Stimulated activated CD4-positive, alpha-beta T cell treated with anti-CD3 and anti-CD28 coated beads, Interleukin-4, amount 100 ng/mL, for 24 hours (primary cell): Measurements from ENCODE around the gene KCNMA1.

Experiments used
- DNase-seq: peaks from one replicate; pipeline ENCODE4 v3.0.0-alpha.2; 2020

The KCNMA1 gene

DNA sequence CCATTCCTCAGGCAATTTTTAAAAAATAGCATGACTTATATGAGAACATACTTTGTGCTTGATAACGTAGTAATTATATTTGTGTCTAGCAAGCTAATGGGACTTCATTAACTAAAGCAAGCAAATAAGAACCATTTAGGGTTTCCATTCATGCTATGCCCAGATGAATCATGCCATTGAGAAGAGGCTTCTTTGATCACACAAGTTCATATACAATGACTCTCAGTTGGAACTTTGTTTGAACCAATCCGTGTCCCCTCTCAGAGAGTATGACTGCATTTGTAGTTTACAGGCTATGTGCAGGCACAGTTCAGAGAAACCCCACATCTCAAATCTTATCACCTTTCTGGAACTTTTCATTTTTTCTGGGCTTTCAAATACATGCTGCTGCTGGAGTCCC is 614.2 kb downstream of the KCNMA1 start:
- no peak for DNase-seq

GRCh38 chr10:77022671-77023070 is 614.9 kb downstream of the KCNMA1 start:
- DNase-seq: no peak

DNA sequence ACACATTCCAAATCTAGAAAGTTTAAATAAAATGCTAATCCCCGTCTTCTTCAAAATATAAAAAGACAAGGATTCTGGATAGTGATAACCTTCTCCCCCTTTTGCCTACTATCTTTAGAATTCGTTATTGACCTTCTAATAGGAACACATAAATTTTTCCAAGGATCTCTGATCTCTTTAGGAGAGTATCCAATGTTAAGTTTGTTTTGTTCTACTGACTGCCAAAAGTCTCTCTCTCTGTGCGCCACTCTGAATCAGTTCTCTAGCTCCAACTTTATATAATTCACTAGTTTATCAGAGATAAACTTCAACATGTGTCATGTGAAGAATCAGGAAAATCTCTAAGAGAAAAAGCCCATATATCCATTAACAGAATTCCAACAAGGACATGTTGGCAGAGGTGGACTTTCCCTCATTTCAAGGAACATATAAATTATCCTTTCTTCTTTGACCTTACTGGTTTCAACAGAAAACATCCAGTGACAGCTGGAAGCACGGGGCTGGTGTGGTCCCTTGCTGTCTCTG is 615.6 kb downstream of the KCNMA1 start:
- no peak for DNase-seq

DNA sequence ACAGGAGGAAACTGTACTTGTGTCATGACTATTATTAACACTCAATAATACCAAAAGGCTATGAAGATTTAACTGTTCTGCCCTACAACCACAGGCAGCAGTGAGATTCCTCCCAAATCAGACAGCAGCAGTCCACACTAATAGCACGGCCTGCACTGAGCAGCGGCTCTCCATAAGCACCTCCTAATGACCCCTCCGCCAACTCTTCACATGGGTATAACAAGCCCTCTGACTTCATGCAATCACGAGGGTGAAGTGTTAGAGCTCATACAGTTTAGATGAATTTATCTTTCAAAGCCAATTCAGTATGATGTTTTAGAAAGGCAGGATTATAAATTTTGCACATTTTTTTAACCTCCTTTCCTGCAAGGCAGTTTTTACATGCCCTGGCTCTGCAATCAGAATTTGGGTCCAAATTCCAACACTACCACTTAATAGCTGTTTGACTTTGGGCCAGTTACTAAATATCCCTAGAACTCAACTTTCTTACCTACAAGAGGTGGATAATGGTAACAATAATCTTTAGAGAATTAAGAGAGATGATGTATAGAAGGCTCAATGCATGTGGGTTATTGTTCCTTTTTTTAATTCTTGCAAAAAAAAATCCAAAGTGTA is 617.1 kb downstream of the KCNMA1 start:
- no peak for DNase-seq

DNA sequence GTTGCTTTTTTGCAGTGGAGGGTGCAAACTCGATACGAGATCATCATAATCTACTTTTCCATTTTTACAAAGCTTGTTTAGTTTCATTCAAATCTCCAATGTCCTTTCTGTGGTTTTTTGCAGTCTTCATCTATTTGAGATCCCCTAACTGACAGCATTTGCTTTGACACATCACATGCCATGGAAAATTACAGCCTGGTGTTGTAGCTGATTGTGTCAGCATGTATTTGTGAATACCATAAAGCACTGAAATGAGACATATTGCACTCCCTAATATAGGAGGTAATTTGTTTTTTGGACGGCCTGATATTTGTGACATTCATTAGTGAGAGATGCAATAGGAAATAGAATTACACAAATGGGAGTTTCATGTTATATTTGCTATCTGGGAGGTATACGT is 620.8 kb downstream of the KCNMA1 start:
- DNase-seq: no peak

DNA sequence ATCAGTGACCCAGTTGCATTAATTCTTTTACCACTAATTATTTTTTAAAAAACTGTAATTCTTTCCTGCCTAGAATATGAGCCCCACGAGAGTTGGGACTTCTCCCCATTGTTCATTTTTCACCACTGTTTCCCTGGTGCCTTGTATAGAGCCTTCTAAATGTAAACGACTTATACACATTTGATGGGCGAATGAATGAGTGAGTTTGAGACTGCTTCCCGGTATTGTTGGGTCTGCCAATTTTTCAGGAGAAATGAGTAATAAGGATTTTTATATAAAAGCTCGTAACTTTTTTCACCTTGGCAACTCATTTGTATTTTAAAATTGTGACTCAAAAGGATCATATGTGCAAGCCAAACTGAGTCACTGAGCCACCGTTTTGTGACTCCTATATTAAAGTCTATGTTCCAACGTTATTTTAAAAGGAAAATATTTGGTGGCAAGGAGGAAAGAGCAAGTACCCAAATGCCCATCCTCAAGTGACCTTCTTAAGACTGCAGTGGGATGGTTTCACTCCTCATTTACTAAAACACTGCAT is 621.3 kb downstream of the KCNMA1 start:
- DNase-seq: no peak

DNA sequence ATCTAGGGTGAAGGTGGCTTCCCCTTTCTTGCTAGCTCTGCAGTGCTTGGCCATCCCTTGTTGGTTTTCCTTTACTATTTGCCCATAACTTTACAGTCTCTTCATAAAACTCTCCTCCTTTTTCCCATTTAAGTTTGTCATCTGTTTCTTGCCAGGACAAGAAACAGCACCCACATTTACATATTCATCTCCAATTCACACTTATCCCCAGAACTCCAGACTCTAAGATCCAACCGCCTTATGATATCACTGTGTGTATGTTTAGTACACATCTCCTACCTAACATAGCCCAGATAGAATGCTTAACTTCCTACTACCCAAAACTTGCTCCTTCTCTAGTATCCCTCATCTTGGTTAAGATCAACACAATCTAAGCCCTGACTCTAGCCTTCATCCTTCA is 622.2 kb downstream of the KCNMA1 start:
- DNase-seq: no peak

DNA sequence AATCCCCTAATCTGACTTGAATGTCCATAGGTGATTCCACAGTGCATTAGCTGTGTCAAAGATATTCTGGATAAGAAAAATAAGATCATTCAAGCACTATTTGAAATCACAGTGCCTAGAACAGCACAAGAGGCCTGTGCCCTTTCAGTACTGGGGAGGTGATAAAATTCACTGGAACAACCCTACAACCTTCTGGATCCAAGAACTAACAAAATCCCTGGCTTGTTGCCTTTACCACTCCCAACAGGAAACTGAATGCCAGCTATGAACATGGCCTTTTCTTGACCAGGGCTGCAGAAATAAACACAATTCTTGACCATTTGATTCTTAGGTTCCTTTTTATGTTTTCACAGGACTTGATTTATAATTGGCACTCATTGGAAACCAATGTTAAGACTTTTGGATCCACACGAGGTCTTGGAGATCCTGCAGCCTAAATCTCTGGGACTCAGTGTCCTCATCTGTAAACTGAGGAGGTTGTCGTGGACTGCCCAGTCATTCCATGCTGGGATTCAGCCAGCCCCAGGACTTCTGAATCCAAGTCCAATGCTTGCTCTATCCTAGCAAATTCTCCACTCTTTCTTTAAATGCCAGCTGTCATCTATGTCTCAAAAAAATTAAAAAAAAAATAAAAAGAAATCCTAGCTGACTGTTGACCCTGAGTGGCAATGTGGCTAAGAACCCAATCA is 624.7 kb downstream of the KCNMA1 start:
- DNase-seq: no peak

- no peak for DNase-seq
Observed at GRCh38 chr10:77011874-77012811, 625.5 kb downstream of the KCNMA1 start.

DNA sequence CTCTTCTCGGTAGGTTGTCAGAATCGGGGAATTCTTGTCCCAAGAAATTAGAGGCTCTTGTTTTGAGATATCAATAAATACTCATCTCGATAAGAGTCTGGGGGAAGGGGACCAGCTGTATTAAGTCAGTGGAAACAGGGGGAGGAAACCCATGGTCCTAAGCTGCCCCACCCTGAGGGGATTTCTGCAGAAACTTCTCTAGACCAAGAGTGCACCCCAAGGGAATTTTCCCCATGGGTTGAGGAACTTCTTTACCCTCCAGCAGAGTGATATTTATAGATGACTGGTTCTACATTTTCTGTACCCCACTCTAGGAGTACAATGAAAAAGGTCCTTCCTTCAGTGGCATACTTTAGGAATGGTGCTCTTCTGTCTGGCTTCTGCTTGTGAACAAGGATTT is 627.2 kb downstream of the KCNMA1 start:
- no peak for DNase-seq

GRCh38 chr10:77007834-77008233 is 629.8 kb downstream of the KCNMA1 start:
- DNase-seq: no peak

DNA sequence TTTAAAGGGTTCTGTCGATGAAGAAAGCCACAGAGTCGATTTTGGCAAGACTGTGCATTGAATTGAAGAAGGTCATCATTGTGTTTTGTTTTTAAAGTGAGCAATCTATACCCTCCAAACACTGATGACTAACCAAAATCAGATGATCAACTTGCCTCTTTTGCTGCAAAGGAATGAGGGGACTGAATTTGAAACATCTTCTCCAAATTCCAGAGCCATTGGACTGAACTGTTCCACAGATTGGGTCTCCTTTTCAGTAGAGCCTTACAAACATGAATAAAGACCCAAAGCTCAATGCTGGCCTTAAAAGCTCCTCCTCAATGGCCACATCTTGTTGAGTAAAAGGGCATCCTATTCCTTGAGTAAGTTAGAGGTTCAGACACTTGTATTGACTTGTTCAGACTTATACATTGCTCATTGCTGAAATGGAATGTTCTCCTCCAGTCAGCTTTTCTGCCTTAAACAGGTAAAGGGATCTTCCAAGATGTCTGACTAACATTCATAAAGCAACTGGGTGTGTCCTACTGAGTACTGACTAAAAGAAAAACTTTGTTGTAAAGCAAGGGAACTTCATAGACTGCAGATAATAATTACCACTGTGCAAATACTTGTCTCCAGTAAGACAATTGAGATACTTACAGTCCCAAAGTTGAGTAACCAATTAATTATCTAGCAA is 630.6 kb downstream of the KCNMA1 start:
- no peak for DNase-seq

DNA sequence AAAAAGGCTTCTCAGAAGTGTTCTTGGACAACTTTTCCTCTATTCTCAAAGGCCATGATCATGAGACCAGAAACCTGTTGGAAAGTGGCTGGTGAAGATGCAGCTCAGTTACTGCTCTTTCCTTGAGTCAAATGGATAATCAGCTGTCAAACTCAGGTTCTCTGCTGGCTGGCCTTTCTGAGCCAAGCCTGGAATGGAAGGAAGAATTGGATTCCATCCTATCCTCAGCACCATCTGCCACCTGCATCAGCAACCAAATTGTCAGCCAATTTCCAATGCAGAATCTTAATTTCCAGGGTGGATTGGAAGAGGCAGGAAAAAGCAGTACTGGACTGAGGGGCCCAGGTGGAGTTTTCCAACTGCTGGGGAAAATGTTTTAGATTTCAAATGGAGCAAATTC is 631.7 kb downstream of the KCNMA1 start:
- no peak for DNase-seq

DNA sequence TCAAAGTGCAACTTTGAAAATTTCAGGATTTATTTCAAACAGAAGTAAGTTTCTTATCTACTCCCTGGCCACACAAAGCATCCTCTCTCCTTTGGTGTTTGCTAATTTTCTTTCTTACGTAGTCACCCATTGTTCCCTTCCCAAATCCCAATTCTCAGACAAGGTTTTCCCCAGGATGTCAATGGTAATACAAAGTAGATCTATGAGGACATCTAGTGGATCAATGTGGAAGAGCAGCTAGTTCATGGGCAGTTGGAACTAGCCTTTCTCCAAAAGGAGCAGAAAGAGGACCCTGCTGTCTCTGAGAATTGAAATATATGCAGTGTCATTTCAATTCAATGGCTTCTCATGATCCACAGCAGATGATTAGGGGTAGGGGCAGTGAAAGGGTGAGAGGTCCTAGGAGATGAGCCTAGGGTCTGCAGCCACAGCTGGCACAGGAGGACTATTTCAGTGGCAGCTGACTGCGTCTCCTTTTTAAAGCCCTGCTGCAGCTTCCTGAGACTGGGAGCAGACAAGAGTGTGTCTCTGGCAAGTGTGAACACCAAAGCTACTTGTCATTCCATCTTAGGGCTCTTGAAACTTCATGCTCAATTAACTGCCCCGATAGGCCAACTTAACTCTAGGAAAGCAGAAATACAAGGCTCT is 632.6 kb downstream of the KCNMA1 start:
- DNase-seq: no peak

DNA sequence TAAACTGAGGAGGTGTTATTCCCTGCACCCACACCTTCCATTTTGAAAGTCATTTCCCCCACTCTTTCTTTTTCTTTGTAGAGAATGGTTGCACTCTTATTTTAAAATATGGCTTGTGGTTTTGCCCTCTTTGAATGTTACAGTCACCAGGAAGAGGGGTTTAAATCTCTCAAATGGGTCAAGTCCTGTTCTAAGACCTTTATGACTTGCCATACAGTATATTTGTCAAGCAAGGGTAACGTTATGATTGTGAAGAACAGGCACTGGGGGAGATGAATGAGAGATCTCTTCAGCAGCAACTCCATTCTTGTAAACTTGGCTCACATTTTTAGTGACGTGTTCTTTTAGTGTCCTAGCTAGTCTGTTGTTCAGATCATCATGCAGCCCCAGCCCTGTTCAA is 634.7 kb downstream of the KCNMA1 start:
- DNase-seq: no peak

DNA sequence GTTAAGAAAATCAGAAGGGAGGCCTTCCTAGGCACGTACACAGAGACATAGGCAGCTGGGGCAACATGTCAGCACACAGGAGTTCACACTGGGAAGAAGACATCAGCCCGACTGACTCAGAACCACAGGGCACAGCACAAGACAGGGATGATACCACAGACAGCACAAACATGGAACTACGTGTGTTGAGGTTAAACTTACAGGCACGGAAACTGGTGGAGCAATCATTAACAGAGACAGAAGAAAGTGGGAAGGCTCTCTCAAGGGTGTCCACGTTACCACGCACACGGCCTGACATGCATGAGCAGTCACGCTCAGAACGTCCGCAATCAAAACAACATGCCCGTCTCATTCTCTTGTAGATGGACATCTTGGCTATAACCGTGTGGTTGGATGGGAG is 636.4 kb downstream of the KCNMA1 start:
- no peak for DNase-seq

DNA sequence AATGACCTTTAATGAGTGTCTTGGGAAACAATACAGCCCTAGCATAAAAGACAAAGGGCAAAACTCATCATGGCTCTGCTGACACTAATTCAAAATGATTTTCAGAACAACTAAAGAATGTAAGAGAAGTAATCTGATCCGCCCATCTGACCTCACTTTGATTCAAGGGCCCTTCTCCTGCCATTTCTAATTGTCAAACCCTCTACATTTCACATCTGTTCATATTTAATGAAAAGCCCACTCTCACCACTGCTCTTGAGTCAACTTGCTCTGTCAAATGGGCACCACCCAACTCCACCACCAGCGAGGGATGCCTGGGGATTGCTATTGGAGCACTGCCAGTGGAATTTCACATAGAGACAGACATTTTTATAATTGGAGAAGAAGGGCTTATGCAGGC is 639.2 kb downstream of the KCNMA1 start:
- no peak for DNase-seq

GRCh38 chr10:76997631-76998030 is 640.0 kb downstream of the KCNMA1 start:
- DNase-seq: no peak

DNA sequence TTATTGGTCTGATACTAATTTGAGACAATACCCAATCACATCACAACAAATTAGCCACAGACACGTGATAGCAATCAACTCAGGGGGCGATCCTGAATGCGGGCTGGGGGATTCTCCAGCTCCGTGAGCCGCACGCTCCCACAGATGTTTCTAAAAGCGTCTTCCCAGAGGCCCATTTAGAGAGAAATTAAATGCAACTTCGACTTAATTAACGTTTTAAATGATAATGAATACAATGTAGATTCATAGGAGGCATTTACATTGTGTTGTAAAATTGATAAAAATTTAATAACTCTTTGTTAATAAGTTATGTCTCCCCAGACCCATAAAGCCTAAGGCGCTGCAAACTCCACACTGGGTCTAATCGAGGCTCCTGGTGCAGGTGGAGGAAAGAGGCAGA is 642.6 kb downstream of the KCNMA1 start:
- DNase-seq: no peak

DNA sequence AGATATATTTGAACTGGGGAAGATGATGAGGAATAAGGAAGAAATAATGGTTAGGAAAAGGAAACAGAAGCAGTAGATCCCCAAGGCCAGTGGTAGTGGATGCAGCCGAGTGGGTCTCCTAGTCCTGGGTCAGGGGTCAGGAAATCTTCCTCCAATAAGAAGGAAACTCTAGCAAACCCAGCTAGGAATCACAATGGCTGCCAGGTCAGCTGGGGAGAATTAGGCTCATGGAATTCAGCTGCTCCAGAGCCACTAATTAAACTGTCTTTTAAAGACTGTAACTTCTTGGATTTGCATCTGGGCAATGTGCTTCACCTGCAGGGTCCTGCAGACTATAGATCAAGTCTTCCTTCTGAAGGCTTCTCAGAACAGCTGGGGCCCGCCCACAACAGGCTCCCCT is 644.4 kb downstream of the KCNMA1 start:
- DNase-seq: no peak

GRCh38 chr10:76992467-76992866 is 645.1 kb downstream of the KCNMA1 start:
- DNase-seq: no peak

- no peak for DNase-seq
Observed at GRCh38 chr10:76991621-76992020, 646.0 kb downstream of the KCNMA1 start.
